PC-3 (cell line): ENCODE measurements around the gene ADGRG6. TPM values are rescaled to one million over a fixed set of nuclear protein-coding genes. Genes with fewer than 3 reads are reported as not detected.

Source experiments
- ATAC-seq: fragments of 200-7000 bp; cut with Tn5 transposase; 2 replicates; pipeline ENCODE4 v1.9.1; 2020; ENCODE audit warnings: mild to moderate bottlenecking, moderate library complexity
- BruUV-seq: library from RNA; stranded (reverse); fragments of 400-500 nt; replicated peaks from 2 replicates; lab custom pipeline; 2021; lab: Mats Ljungman, UMichigan
- CTCF ChIA-PET: fragments of 300-600 bp; sonication (Branson Sonifier 250); formaldehyde crosslinking; loops from one replicate; lab custom pipeline; 2022; ENCODE audit warnings: antibody characterized with exemption; lab: Charles Lee
- POLR2A ChIA-PET: fragments of 300-600 bp; sonication (Branson Sonifier 250); formaldehyde crosslinking; loops from one replicate; lab custom pipeline; 2022; ENCODE audit warnings: antibody characterized with exemption; ENCODE audit not compliant: unreplicated experiment; lab: Charles Lee
- DNase-seq: peaks from one replicate; pipeline ENCODE4 v3.0.0-alpha.2; 2015
- H2AFZ ChIP-seq: fragments of 300-600 bp; sonication (generic); 2 replicates; pipeline ENCODE4 v1.6.0; 2016; ENCODE audit warnings: antibody characterized with exemption, low read length
- H3F3A ChIP-seq: fragments of 300-600 bp; sonication (generic); one replicate; pipeline ENCODE4 v1.6.0; 2017; ENCODE audit warnings: antibody characterized with exemption, low read length, control low read depth, mild to moderate bottlenecking; ENCODE audit not compliant: unreplicated experiment
- H3K27ac ChIP-seq: fragments of 300-600 bp; sonication (generic); 2 replicates; pipeline ENCODE4 v1.5.1; 2016; ENCODE audit warnings: mild to moderate bottlenecking, low read length
- H3K27me3 ChIP-seq: fragments of 300-600 bp; sonication (generic); 2 replicates; pipeline ENCODE4 v1.6.1; 2016; ENCODE audit warnings: low read length, mixed read lengths
- H3K36me3 ChIP-seq: fragments of 300-600 bp; sonication (generic); 2 replicates; pipeline ENCODE4 v1.6.1; 2016; ENCODE audit warnings: low read depth, mixed run types, low read length, mixed read lengths
- H3K4me1 ChIP-seq: fragments of 300-600 bp; sonication (generic); 2 replicates; pipeline ENCODE4 v1.5.1; 2016; ENCODE audit warnings: low read length; ENCODE audit not compliant: insufficient read depth
- H3K4me2 ChIP-seq: fragments of 300-600 bp; sonication (generic); 2 replicates; pipeline ENCODE4 v1.6.0; 2016; ENCODE audit warnings: low read length
- H3K4me3 ChIP-seq: fragments of 300-600 bp; sonication (generic); 2 replicates; pipeline ENCODE4 v1.5.1; 2016; ENCODE audit warnings: mild to moderate bottlenecking, low read length, mixed read lengths
- H3K79me2 ChIP-seq: fragments of 300-600 bp; sonication (generic); 2 replicates; pipeline ENCODE4 v1.6.1; 2017; ENCODE audit warnings: low read length, mixed read lengths
- H3K9ac ChIP-seq: fragments of 300-600 bp; sonication (generic); 2 replicates; pipeline ENCODE4 v1.6.0; 2016; ENCODE audit warnings: mild to moderate bottlenecking, low read length
- H3K9me2 ChIP-seq: fragments of 300-600 bp; sonication (generic); replicated peaks from 2 replicates; pipeline ENCODE4 v1.6.1; 2016; ENCODE audit warnings: mixed run types, low read length, mixed read lengths
- H3K9me3 ChIP-seq: fragments of 300-600 bp; sonication (generic); 2 replicates; pipeline ENCODE4 v1.6.1; 2016; ENCODE audit warnings: low read length, mixed read lengths
- H4K20me1 ChIP-seq: fragments of 300-600 bp; sonication (generic); 2 replicates; pipeline ENCODE4 v1.6.1; 2016; ENCODE audit warnings: low read length, mixed read lengths
- EZH2 ChIP-seq: fragments of 300-600 bp; sonication (generic); IDR thresholded peaks from one replicate; pipeline ENCODE4 v1.6.1; 2017; ENCODE audit warnings: antibody characterized with exemption, mild to moderate bottlenecking, low read length; ENCODE audit not compliant: unreplicated experiment
- EZH2phosphoT487 ChIP-seq: fragments of 300-600 bp; sonication (generic); IDR thresholded peaks from 2 replicates; pipeline ENCODE4 v1.6.1; 2018; ENCODE audit warnings: mild to moderate bottlenecking, antibody characterized with exemption, low read length, borderline replicate concordance
- intact Hi-C: fragments of 100-400 bp; cut with micrococcal nuclease; formaldehyde crosslinking; loops from 2 replicates; pipeline ENCODE4 v1.9.0; 2023
- total RNA-seq: library from RNA; depleted of rRNA; stranded (reverse); fragments of >200 nt; gene quantifications from 2 replicates; pipeline ENCODE4 v1.2.3, GENCODE V29; 2014
- TF ChIP-seq, protein P1 (sequence below): fragments of 300-600 bp; sonication (generic); conservative IDR thresholded peaks from 2 replicates; pipeline ENCODE4 v1.5.1; 2017; ENCODE audit warnings: antibody characterized with exemption, low read depth, mild to moderate bottlenecking, low read length

Gene ADGRG6
- total RNA-seq, 1 experiment from 2014 or later = 73.2 TPM

DNA sequence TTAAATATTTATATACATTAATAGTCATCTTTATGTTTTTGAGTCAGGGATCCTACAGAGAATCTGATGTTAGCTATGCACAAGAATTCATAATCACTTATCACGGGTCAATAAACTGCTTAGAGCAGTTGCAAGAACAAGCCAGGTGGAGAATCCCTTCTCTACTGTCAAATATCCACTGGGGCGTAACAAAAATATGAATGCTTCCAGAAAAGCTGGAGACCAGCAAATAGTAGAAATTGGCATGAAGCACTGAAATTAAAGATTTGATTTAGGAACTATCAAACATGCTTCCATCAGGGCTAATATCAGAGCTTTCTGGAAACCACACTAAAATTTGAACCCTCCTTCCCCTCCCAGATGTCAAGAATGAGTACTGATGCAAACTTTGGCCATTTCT lies 37.3 kb downstream of the ADGRG6 start:
- H3K4me3 ChIP-seq = no peak overlapping the region
- ATAC-seq = no peak
- H3K79me2 ChIP-seq = peaks cover 81% of the 10 kb centered on the region
- H3K27me3 ChIP-seq = no peaks in the 10 kb centered on the region
- BruUV-seq = no TSS peak
- no peaks in the 10 kb centered on the region for H3K9me2 ChIP-seq
- H3K4me2 ChIP-seq = no peak overlapping the region
- H3K27ac ChIP-seq = no peak overlapping the region
- no peak overlapping the region for H3K9ac ChIP-seq
- no peaks in the 10 kb centered on the region for H3K9me3 ChIP-seq
- ChIA-PET CTCF (no interaction called here), POLR2A (no interaction called here)
- no peak overlapping the region for H2AFZ ChIP-seq
- H3K4me1 ChIP-seq = peaks cover 21% of the 10 kb centered on the region
- no peaks in the 10 kb centered on the region for H4K20me1 ChIP-seq
- H3F3A ChIP-seq = no peaks in the 10 kb centered on the region
- no peak for DNase-seq
- intact Hi-C loops = loop anchor here (1.0 kb wide), 1 partner anchor 28 kb away; no protein-coding TSS in a partner anchor
- TF ChIP-seq EZH2phosphoT487 = no peak
- H3K36me3 ChIP-seq = peaks cover under 1% of the 10 kb centered on the region; the same call in 1 of the 2 replicates

DNA sequence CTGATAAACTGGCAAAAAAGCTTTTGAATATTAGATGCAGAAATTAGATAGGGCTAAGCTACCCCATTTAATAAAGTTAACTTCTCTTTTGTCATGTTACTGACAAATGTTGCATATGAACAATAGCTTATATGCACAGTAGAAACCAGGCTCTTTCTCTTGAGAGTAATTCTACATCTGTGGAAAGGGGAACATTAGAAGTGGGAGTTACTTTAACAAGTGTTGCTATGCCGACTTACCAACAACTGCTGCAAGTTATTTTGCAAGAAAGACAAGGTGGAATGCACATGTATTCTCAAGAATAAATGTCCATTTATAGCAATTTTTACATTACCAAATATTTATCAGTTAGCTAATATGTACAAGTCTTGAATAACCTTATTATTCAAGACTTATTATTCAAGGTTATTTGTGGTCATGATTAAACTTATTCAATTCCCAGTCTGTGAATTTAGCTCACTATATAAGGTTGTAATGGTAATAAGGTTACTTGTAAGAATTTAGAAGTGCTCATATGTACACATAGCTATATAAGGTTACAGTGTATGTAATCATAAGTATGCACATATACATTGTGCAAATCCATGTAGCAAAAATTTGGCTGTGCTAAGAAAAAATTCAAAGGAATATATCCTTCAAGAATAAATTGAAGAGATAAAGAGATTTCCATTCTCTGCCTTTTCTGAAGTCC lies 38.3 kb downstream of the ADGRG6 start:
- H3K4me3 ChIP-seq = no peak overlapping the region
- no peaks in the 10 kb centered on the region for H4K20me1 ChIP-seq
- ATAC-seq = no peak
- ChIA-PET POLR2A (interaction anchor here (1.0 kb wide), 1 partner anchor 39 kb away, joined by 3 read pairs; no protein-coding TSS in a partner anchor), CTCF (no interaction called here)
- H3K4me2 ChIP-seq = no peak overlapping the region
- no peaks in the 10 kb centered on the region for H3F3A ChIP-seq
- peaks cover 81% of the 10 kb centered on the region for H3K79me2 ChIP-seq
- BruUV-seq = no TSS peak
- no peaks in the 10 kb centered on the region for H3K9me3 ChIP-seq
- no peak overlapping the region for H2AFZ ChIP-seq
- no peak overlapping the region for H3K27ac ChIP-seq
- no peak overlapping the region for H3K9ac ChIP-seq
- peaks cover 23% of the 10 kb centered on the region for H3K4me1 ChIP-seq
- H3K36me3 ChIP-seq = peaks cover 2% of the 10 kb centered on the region; the same call in 1 of the 2 replicates
- no peak for DNase-seq
- H3K9me2 ChIP-seq = no peaks in the 10 kb centered on the region
- TF ChIP-seq EZH2 (no peak), EZH2phosphoT487 (no peak)
- TF ChIP-seq, protein P1, sequence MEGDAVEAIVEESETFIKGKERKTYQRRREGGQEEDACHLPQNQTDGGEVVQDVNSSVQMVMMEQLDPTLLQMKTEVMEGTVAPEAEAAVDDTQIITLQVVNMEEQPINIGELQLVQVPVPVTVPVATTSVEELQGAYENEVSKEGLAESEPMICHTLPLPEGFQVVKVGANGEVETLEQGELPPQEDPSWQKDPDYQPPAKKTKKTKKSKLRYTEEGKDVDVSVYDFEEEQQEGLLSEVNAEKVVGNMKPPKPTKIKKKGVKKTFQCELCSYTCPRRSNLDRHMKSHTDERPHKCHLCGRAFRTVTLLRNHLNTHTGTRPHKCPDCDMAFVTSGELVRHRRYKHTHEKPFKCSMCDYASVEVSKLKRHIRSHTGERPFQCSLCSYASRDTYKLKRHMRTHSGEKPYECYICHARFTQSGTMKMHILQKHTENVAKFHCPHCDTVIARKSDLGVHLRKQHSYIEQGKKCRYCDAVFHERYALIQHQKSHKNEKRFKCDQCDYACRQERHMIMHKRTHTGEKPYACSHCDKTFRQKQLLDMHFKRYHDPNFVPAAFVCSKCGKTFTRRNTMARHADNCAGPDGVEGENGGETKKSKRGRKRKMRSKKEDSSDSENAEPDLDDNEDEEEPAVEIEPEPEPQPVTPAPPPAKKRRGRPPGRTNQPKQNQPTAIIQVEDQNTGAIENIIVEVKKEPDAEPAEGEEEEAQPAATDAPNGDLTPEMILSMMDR = no peak
- H3K27me3 ChIP-seq = no peaks in the 10 kb centered on the region
- intact Hi-C loops = loop anchor here (1.0 kb wide), 1 partner anchor 27 kb away; no protein-coding TSS in a partner anchor

DNA sequence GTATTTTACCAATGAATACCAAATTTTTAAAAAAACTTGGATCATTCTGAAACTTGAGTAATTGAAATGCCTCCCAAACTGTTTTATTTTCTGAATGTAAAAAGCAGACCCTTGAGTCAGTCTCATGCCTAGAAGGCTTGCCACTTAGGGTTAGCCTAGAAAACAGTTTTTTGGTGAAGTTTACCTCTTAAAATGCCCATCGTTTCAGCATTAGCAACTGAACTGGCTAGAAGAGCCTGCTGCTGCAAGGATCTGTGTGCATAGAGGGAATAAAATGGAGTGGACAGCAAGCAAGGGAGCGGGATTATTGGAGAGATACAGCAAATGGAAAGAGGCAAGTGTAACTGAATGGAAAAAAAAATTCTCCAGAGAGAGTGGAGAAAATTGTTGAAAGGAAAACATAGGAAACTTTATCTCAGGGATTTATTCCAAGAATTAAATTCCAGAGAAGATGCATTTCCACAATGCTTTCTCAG lies 40.1 kb downstream of the ADGRG6 start:
- POLR2A ChIA-PET = no interaction called here

More for the DNA sequence above, 40.1 kb downstream of the ADGRG6 start:
- peak overlapping the region; percentile 31; the same call in 1 of the 2 replicates for H3K4me2 ChIP-seq
- H4K20me1 ChIP-seq = no peaks in the 10 kb centered on the region
- H3K79me2 ChIP-seq = peaks cover 76% of the 10 kb centered on the region
- TF ChIP-seq, protein P1 = no peak
- TF ChIP-seq EZH2phosphoT487 = no peak
- no peak for TF ChIP-seq EZH2
- no peak overlapping the region for H3K4me3 ChIP-seq
- peaks cover 11% of the 10 kb centered on the region for H3K36me3 ChIP-seq
- no peaks in the 10 kb centered on the region for H3K27me3 ChIP-seq
- H3K9me2 ChIP-seq = no peaks in the 10 kb centered on the region
- intact Hi-C loops = no loop called here
- no peaks in the 10 kb centered on the region for H3F3A ChIP-seq
- DNase-seq (no peak), ATAC-seq (no peak)
- H3K9ac ChIP-seq = no peak overlapping the region
- no TSS peak for BruUV-seq
- no peak overlapping the region for H2AFZ ChIP-seq
- peak overlapping the region; percentile 41; the same call in 1 of the 2 replicates for H3K27ac ChIP-seq
- H3K4me1 ChIP-seq = peaks cover 23% of the 10 kb centered on the region
- CTCF ChIA-PET = no interaction called here
- H3K9me3 ChIP-seq = no peaks in the 10 kb centered on the region
